Neuronal stem cell (in vitro differentiated cells): ENCODE data around the gene EIF5A.

ENCODE experiments used
- DNase-seq: peaks from one replicate; pipeline ENCODE4 v3.0.0-alpha.2; 2013; ENCODE audit warnings: low spot score
- H2AFZ ChIP-seq: one replicate; pipeline ENCODE4 v1.6.1; 2013; ENCODE audit warnings: mild to moderate bottlenecking, low read length, inconsistent platforms
- H2AK5ac ChIP-seq: 2 replicates; pipeline ENCODE4 v1.6.1; 2013; ENCODE audit warnings: low read depth, mild to moderate bottlenecking, inconsistent platforms, low read length, moderate library complexity, mixed read lengths
- H2BK120ac ChIP-seq: 2 replicates; pipeline ENCODE4 v1.6.1; 2013; ENCODE audit warnings: low read depth, mild to moderate bottlenecking, inconsistent platforms, low read length, moderate library complexity, mixed read lengths
- H2BK12ac ChIP-seq: one replicate; pipeline ENCODE4 v1.6.1; 2013; ENCODE audit warnings: low read length, inconsistent platforms
- H2BK15ac ChIP-seq: 2 replicates; pipeline ENCODE4 v1.6.1; 2013; ENCODE audit warnings: mild to moderate bottlenecking, low read length, inconsistent platforms, mixed read lengths
- H2BK5ac ChIP-seq: one replicate; pipeline ENCODE4 v1.6.1; 2013; ENCODE audit warnings: inconsistent platforms, mild to moderate bottlenecking, low read length, moderate library complexity
- H3K14ac ChIP-seq: one replicate; pipeline ENCODE4 v1.6.1; 2013; ENCODE audit warnings: low read length, inconsistent platforms
- H3K18ac ChIP-seq: 2 replicates; pipeline ENCODE4 v1.6.1; 2013; ENCODE audit warnings: low read length, inconsistent platforms
- H3K23ac ChIP-seq: 2 replicates; pipeline ENCODE4 v1.6.1; 2013; ENCODE audit warnings: low read depth, mild to moderate bottlenecking, mixed read lengths, low read length, inconsistent platforms; ENCODE audit not compliant: poor library complexity
- H3K27ac ChIP-seq: replicated peaks from 3 replicates; pipeline ENCODE4 v1.5.1; 2013; ENCODE audit warnings: low read length, inconsistent platforms
- H3K27me3 ChIP-seq, 3 experiments: 2 replicates each; pipeline ENCODE4 v1.6.1; 2013; ENCODE audit warnings: low read length in 3 of 3, mild to moderate bottlenecking in 2 of 3, inconsistent platforms in 1 of 3, low read depth in 1 of 3, mixed read lengths in 1 of 3, moderate library complexity in 1 of 3; ENCODE audit not compliant: control insufficient read depth in 3 of 3, insufficient read depth in 3 of 3
- H3K36me3 ChIP-seq, 2 donors: replicated peaks in 1 of 2; 2 replicates each; pipeline ENCODE4 v1.6.1; 2013; ENCODE audit warnings: low read length in 2 of 2; ENCODE audit not compliant: control insufficient read depth in 2 of 2, insufficient read depth in 2 of 2
- H3K4ac ChIP-seq: 2 replicates; pipeline ENCODE4 v1.6.1; 2013; ENCODE audit warnings: inconsistent platforms, mild to moderate bottlenecking, low read length, moderate library complexity
- H3K4me1 ChIP-seq, 2 donors: 1 replicate in 1 of 2; 2 replicates in 1 of 2; pipeline ENCODE4 v1.6.1; 2013; ENCODE audit warnings: low read length in 2 of 2, low read depth in 1 of 2; ENCODE audit not compliant: control insufficient read depth in 2 of 2, insufficient read depth in 1 of 2
- H3K4me2 ChIP-seq: one replicate; pipeline ENCODE4 v1.6.1; 2013; ENCODE audit warnings: mild to moderate bottlenecking, low read length, inconsistent platforms; ENCODE audit not compliant: insufficient read depth, poor library complexity, severe bottlenecking
- H3K4me3 ChIP-seq, 2 donors: 2 replicates each; pipeline ENCODE4 v1.5.1; 2013; ENCODE audit warnings: low read length in 2 of 2, mild to moderate bottlenecking in 2 of 2, inconsistent platforms in 1 of 2, moderate library complexity in 1 of 2
- H3K79me1 ChIP-seq: one replicate; pipeline ENCODE4 v1.6.1; 2013; ENCODE audit warnings: low read depth, mild to moderate bottlenecking, inconsistent platforms, low read length, moderate library complexity
- H3K9ac ChIP-seq: one replicate; pipeline ENCODE4 v1.6.1; 2013; ENCODE audit warnings: mild to moderate bottlenecking, low read depth, low read length, inconsistent platforms; ENCODE audit not compliant: poor library complexity
- H3K9me3 ChIP-seq, 2 donors: replicated peaks in 1 of 2; 2 replicates each; pipeline versions ENCODE3 to v1.6.1; 2013; ENCODE audit warnings: low read length in 2 of 2, mild to moderate bottlenecking in 2 of 2, inconsistent platforms in 1 of 2, low read depth in 1 of 2, mixed read lengths in 1 of 2, moderate library complexity in 1 of 2; ENCODE audit not compliant: control insufficient read depth in 2 of 2, insufficient read depth in 1 of 2
- H4K8ac ChIP-seq: one replicate; pipeline ENCODE4 v1.6.1; 2013; ENCODE audit warnings: low read depth, mild to moderate bottlenecking, inconsistent platforms, low read length, moderate library complexity
- H4K91ac ChIP-seq: one replicate; pipeline ENCODE4 v1.6.1; 2013; ENCODE audit warnings: low read length, low read depth, mild to moderate bottlenecking, inconsistent platforms; ENCODE audit not compliant: poor library complexity
- WGBS, 2 donors: extraction: QIAGEN DNeasy Blood & Tissue Kit; methylation state at CpG; one replicate each; pipeline ENCODE4 v1.1.7; 2013; ENCODE audit warnings: missing lambda C conversion rate in 2 of 2, mixed read lengths in 1 of 2; ENCODE audit not compliant: insufficient read length in 2 of 2, insufficient replicate concordance in 1 of 2; ENCODE audit errors: extremely low coverage in 2 of 2; 5-methylcytosine and 5-hydroxymethylcytosine counted together

EIF5A gene

DNA sequence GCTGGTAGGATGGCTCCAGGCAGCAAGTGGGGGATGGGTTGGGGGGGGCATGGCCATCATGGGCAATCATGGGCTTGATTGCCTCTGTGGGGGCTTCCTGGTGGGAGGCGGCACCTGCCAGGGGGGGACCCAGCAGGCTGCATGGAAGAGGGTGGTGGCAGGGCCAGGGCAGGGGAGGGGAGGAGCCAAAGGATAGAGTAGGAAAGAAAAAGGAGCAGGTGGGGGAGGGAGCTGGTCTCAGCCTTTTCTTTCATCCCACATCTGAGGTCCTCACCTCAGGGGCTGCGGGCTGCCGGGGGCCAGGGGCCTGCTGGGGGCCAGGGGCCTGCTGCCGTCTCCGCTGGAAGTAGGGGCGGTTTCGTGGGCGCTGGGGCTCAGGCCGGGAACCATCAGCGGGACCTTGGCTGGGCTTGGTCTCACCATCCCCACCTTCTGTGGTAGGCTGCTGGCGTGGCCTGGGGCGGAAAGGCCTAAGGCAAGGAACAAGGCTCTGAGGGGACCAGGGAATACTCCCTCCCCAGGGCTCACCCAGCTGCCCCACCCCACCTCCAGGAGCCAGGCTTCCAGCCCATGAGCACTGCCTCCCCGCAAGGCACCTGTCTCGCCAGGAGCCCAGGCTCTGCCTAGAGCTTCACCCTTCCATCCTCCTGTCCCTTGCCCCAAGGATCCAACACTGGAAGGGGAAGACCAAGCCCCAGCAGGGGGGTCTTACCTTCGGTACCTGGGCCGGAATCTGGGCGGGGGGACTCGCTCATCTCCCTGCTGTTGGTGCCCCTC, 18.0 kb upstream of the EIF5A start:
- peaks cover 2 to 16% of the 10 kb centered on the region in 2 donors for H3K4me1 ChIP-seq
- H2BK5ac ChIP-seq: no peak overlapping the region
- no peaks in the 10 kb centered on the region for H3K9me3 ChIP-seq
- DNase-seq: no peak
- no peak overlapping the region for H3K27ac ChIP-seq
- H2BK12ac ChIP-seq: no peak overlapping the region
- H3K18ac ChIP-seq: peak overlapping the region; percentile 57
- H3K14ac ChIP-seq: no peak overlapping the region
- no peak overlapping the region for H4K8ac ChIP-seq
- no peak overlapping the region for H3K4ac ChIP-seq
- peaks cover 2% of the 10 kb centered on the region for H3K79me1 ChIP-seq
- H3K4me2 ChIP-seq: no peak overlapping the region
- no peak overlapping the region for H2AFZ ChIP-seq
- H2AK5ac ChIP-seq: no peak overlapping the region
- no peak overlapping the region for H3K9ac ChIP-seq
- H3K4me3 ChIP-seq: no peak overlapping the region
- no peak overlapping the region for H2BK120ac ChIP-seq
- H2BK15ac ChIP-seq: peak overlapping the region; percentile 58
- H3K23ac ChIP-seq: no peak overlapping the region
- H3K36me3 ChIP-seq: peaks cover 2 to 7% of the 10 kb centered on the region in 2 donors
- peaks cover 0 to 28% (median 23%) of the 10 kb centered on the region in 3 experiments for H3K27me3 ChIP-seq
- no CpG with 5 or more reads among the region's 18 CpGs for WGBS, 2 donors
- H4K91ac ChIP-seq: no peak overlapping the region

DNA sequence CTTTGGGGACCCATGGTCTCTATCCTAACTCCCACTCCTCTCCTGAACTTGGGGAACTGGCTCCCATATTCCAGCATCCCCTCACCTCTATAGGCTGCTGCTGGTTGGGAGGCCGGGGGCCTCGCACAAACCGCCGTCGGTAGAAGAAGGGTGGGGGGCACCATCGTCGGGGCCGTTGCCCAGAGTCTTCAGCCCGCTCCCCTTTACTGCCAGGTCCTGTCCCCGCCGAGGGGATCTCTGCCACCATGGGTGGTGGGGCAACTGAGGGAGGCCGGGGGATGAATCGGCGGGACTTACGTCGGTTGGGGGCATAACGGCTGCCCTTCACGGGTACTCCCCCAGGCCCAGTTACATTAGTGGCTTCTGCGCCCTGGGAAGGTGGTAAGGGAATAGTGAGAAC, 17.3 kb upstream of the EIF5A start:
- Histone ChIP-seq H2BK120ac (no peak overlapping the region), H3K18ac (peak overlapping the region; percentile 17), H3K4me3 (no peak overlapping the region), H3K9me3 (no peaks in the 10 kb centered on the region), H2AK5ac (no peak overlapping the region), H3K36me3 (peaks cover 0 to 7% of the 10 kb centered on the region in 2 donors), H2BK15ac (no peak overlapping the region), H3K14ac (no peak overlapping the region), H3K27me3 (peaks cover 4 to 33% (median 28%) of the 10 kb centered on the region in 3 experiments), H4K91ac (no peak overlapping the region), H3K79me1 (peaks cover 4% of the 10 kb centered on the region), H3K4ac (no peak overlapping the region), H2BK12ac (no peak overlapping the region), H3K4me2 (no peak overlapping the region), H3K4me1 (peaks cover 5 to 19% of the 10 kb centered on the region in 2 donors), H3K9ac (no peak overlapping the region), H2AFZ (no peak overlapping the region), H2BK5ac (peak overlapping the region; percentile 39), H3K27ac (no peak overlapping the region), H3K23ac (peak overlapping the region; percentile 10), H4K8ac (no peak overlapping the region)
- no CpG with 5 or more reads among the region's 19 CpGs for whole genome bisulfite sequencing, 2 donors
- no peak for DNase-seq

DNA sequence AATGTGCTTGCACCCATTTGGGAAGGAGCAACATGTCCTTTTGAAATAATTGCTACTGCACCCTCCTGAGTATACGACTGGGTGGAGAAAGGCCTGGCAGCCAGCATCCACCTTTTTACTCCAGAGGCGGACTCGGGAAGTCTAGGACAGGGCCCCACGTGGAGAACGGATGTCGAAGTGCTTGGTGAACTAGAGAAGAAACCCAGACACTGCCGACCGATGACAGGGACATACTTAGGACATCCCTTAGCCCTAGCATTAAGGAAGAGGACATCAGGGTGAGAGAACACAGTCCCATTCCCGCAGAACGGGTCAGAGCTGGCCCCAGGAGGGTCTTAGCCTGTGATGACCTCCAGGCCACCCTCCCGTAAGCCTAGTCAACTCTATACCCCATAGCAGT, 16.7 kb upstream of the EIF5A start:
- Histone ChIP-seq H3K27ac (no peak overlapping the region), H3K4me3 (no peak overlapping the region), H3K4me1 (peaks cover 5 to 19% of the 10 kb centered on the region in 2 donors), H2BK15ac (no peak overlapping the region), H3K9me3 (peaks cover 0 to 1% of the 10 kb centered on the region in 2 donors), H3K23ac (no peak overlapping the region), H3K9ac (no peak overlapping the region), H3K79me1 (peaks cover 4% of the 10 kb centered on the region), H2BK120ac (no peak overlapping the region), H2AK5ac (peak overlapping the region; percentile 56), H3K4ac (no peak overlapping the region), H2BK12ac (peak overlapping the region; percentile 22), H4K91ac (no peak overlapping the region), H3K4me2 (no peak overlapping the region), H2AFZ (no peak overlapping the region), H3K18ac (peak overlapping the region; percentile 17), H4K8ac (no peak overlapping the region), H3K14ac (no peak overlapping the region), H2BK5ac (peak overlapping the region; percentile 39), H3K27me3 (peaks cover 8 to 38% (median 33%) of the 10 kb centered on the region in 3 experiments), H3K36me3 (peaks cover 0 to 5% of the 10 kb centered on the region in 2 donors)
- no peak for DNase-seq
- WGBS, 2 donors: no CpG with 5 or more reads among the region's 11 CpGs

DNA sequence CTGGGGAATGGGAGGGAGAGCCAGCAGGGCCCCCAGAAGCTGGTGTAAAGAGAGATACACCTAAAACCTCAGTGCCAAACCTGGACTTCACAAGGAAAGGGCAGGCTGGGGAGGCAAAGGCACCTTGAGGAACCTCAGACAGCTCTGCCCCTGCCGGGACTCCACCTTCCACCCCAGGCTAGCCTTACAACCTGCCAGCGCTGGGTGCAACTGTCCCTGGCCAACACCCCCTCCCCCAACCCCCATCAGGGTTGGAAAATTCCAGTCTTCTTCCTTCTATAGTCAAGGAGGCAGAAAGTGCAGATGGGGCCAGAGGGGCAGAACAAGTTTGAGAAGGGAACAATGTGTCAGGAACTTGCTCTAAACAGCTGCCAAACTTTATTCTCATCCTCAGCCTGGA, 15.2 kb upstream of the EIF5A start:
- H3K4me3 ChIP-seq: no peak overlapping the region
- no peak overlapping the region for H2BK120ac ChIP-seq
- H3K27me3 ChIP-seq: peaks cover 10 to 48% (median 44%) of the 10 kb centered on the region in 3 experiments
- no peak overlapping the region for H3K4me2 ChIP-seq
- H3K4ac ChIP-seq: no peak overlapping the region
- no peak overlapping the region for H3K9ac ChIP-seq
- no peaks in the 10 kb centered on the region for H3K36me3 ChIP-seq
- H2BK15ac ChIP-seq: no peak overlapping the region
- H2AFZ ChIP-seq: no peak overlapping the region
- no peak overlapping the region for H2BK5ac ChIP-seq
- H3K14ac ChIP-seq: no peak overlapping the region
- peaks cover 0 to 3% of the 10 kb centered on the region in 2 donors for H3K9me3 ChIP-seq
- peaks cover 7 to 22% of the 10 kb centered on the region in 2 donors for H3K4me1 ChIP-seq
- H2BK12ac ChIP-seq: no peak overlapping the region
- DNase-seq: no peak
- H4K8ac ChIP-seq: no peak overlapping the region
- no peak overlapping the region for H2AK5ac ChIP-seq
- no peak overlapping the region for H4K91ac ChIP-seq
- no CpG with 5 or more reads among the region's 2 CpGs for WGBS, 2 donors
- no peak overlapping the region for H3K23ac ChIP-seq
- no peak overlapping the region for H3K27ac ChIP-seq
- peaks cover 4% of the 10 kb centered on the region for H3K79me1 ChIP-seq
- no peak overlapping the region for H3K18ac ChIP-seq
